HG03196 (cell line): Measurements from ENCODE around the gene MORN1.
A peak's percentile ranks its signal among the peaks of the same experiment; 100 is the strongest.

Experiments used
- ATAC-seq: cut with Tn5 transposase; IDR thresholded peaks from one replicate; pipeline ENCODE4 v1.9.1; 2021; ENCODE audit not compliant: unreplicated experiment

The MORN1 gene

GRCh38 chr1:2422523-2422922, 31.2 kb upstream of the MORN1 start:
- no peak for ATAC-seq

DNA sequence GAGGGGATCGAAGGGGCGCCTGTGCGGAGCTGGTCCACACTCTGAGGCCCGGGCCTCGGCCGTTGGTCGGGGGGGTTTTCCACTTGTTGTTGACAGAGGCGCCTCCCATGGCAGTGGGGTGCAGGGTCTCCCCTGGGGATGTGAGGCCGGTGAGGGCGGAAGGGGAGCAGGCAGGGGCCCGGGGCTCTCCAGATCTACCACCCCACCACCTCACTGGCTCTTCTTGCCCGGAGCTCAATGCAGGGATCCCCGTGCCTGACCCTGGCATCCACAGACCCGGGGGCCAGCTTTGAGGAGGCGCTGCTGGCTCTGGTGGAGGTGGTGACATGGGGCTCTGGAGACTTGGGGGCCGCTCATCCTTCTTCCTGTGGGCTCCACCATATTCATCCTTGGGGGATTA, 28.1 kb upstream of the MORN1 start:
- no peak for ATAC-seq

- no peak for ATAC-seq
These were observed 27.5 kb upstream of the MORN1 start for GRCh38 chr1:2418791-2419320.

GRCh38 chr1:2417833-2418225, 26.5 kb upstream of the MORN1 start:
- no peak for ATAC-seq

- no peak for ATAC-seq
These were observed 25.9 kb upstream of the MORN1 start for GRCh38 chr1:2417083-2417832.

DNA sequence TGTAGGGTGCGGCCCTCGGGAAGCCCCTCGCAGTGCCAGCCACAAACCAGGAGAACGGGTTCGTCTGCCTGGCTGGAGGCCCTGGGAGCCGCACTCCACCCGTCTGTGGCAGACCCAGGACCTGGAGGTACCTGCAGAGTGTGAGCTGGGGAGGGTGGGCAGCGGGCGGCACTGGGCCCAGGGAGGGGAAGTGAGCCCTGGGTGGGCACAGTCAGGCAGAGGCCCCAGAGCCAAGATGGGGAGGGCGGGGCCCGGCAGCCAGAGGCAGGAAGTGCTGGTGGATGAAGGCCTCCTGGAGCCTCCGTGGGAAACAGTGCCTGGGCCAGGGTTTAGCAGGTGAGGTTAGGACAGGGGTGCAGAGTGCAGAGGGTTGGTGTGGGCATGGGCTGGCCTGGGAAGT, 25.0 kb upstream of the MORN1 start:
- no peak for ATAC-seq

- ATAC-seq = no peak
These were observed 24.5 kb upstream of the MORN1 start for GRCh38 chr1:2415801-2416208.

DNA sequence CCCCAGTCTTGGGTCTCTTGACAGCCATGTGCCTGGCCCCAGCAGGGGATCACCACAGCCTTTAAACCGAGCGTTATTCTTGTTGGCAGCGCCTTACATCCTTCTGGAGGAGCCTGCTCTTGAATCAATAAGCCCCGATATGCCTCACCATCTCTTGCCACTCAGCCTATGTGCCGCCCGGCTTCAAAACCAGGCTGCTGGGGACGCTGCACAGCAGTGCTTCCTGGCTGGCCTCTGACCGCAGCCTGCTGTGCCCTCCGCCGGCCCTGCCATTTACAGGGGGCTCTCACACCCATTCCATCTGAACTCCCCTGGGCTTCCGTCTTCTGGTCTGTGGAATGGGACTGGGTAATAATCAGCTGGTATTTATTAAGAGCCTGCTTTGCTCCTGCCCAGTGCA, 24.0 kb upstream of the MORN1 start:
- no peak for ATAC-seq

DNA sequence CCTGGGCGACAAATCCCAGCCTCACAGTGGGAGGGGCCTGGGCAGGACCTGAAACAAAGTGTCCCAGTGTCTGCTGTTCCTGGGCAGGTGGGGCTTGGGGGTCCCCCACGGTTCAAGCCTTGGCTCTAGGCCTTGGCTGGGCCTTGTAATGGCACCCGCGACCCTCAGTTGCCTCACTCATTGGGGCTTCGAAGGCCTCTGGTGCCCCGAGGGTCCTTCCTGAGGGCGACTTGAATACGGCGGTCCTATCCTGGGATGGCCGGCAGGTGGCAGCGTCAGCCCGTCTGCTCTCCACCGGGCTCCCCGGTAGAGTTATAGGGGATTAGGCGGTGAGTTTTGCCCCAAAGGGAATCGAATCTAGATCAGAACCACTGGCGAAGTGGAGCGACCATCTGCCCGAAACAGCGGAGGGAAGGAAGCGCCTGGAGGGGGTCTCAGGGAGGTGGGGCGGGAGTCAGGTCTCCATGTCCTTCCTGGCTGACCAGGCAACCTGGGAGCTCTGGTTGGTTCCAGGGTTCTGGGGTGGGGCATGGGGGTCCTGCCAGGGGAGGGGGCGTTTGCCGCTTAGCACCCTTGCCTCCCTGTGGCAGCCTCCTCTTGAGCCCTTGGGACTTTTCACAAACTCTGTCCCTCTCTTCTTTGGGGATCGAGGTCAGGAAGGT, 23.1 kb upstream of the MORN1 start:
- no peak for ATAC-seq

GRCh38 chr1:2413495-2414296, 22.3 kb upstream of the MORN1 start:
- ATAC-seq = no peak

DNA sequence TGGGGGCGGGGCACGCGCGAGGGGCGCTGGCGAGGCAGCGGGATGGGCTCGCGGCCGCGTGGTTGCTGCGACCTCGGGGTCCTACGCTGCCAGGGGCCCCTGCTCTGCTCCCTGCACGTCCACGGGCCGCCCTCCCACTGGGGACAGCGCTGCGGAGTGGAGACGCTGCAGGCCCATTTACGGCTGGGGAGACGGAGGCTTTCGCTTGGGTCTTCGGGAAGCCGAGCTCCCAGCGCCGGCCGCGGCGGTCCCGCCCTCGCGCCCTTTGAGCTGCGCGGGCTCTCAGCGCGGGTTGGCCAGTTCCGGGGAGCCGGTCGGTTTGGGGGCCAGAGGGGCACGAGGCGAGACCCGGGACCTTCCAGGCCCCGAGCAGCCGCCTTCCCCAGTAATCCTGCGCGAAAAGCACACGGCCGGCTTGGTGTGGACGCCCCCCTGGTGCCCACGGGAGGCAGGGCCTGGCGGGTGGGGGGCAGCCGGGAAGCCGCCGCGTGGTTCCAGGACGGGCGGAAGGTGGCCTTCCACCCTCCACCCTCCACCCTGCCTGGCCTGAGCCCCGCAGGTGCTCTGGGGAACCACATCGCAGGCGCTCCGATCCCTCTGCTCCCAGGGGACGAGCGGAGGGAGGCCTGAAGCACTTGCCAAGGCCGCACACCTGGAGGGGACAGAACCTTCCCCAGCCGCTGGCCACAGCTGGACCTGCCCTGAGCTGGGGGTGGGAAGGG, 21.6 kb upstream of the MORN1 start:
- ATAC-seq = peak; percentile 15

DNA sequence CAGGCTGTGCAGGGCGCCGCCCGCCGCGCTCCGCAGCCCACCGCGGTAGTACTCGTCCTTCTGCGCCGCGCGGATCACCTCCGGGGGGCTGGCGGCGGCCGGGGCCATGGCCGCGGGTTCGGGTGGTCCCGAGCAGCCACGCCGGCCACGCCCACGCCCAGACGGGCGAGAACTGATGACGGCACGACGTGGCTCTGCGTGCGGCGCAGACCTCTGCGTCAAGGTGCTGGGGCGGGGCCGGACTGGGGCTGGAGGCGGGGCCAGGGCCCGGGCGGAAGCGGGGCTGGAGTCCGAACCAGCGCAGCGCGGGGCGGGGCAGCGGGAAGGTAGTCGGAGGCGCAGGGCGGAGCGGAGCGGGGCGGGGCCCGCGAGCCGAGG, 21.0 kb upstream of the MORN1 start, which contains the start of gene PEX10:
Gene PEX10 (minus strand): TSS at position 170 of the 378 bp plus-strand sequence. CDS start 62 bp downstream, at position 108.
- peak; percentile 61 for ATAC-seq

- ATAC-seq = peak; percentile 16
These were observed 20.5 kb upstream of the MORN1 start for GRCh38 chr1:2411801-2412394.

DNA sequence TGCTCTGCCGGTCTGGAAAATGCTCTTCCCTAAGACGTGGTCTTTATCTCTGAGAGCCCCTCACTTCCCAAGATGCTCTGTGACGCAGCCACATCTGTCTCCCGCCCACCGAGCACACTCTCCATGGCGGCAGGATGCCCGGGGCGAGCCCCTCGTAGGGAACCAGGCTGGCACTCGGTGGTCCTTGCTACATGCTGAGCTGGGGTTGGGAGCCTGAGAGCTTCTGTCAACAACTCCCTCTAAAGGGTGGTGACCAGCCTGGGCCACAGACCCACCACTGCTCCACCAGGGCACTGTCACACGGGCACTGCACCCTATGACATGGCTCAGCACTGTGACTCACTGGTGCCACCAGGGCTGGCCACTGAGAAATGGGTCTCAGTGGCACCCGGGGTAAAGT, 18.4 kb upstream of the MORN1 start:
- ATAC-seq = no peak

GRCh38 chr1:2408859-2409276, 17.5 kb upstream of the MORN1 start:
- ATAC-seq = no peak

GRCh38 chr1:2408456-2408855, 17.1 kb upstream of the MORN1 start:
- ATAC-seq = no peak

GRCh38 chr1:2407991-2408275, 16.6 kb upstream of the MORN1 start:
- no peak for ATAC-seq

- ATAC-seq = no peak
These were observed 16.0 kb upstream of the MORN1 start for GRCh38 chr1:2407166-2407990.

GRCh38 chr1:2406451-2407041, 15.2 kb upstream of the MORN1 start:
- ATAC-seq = no peak
